Osteocyte (in vitro differentiated cells): Measurements from ENCODE around the gene DCHS1. TPM values are rescaled to one million over a fixed set of nuclear protein-coding genes. Genes with fewer than 3 reads are reported as not detected.

ENCODE experiments used
- DNase-seq: peaks from one replicate; pipeline ENCODE4 v3.0.0; 2021; ENCODE audit warnings: mixed read lengths; ENCODE audit not compliant: unreplicated experiment; ENCODE audit errors: extremely low spot score
- H3K27ac Mint-ChIP-seq: one replicate; pipeline ENCODE4 v1.8.0; 2021; ENCODE audit warnings: mild to moderate bottlenecking, mixed read lengths; ENCODE audit not compliant: unreplicated experiment
- H3K27me3 Mint-ChIP-seq: one replicate; pipeline ENCODE4 v1.8.0; 2021; ENCODE audit warnings: mixed read lengths; ENCODE audit not compliant: unreplicated experiment
- H3K36me3 Mint-ChIP-seq: one replicate; pipeline ENCODE4 v1.8.0; 2021; ENCODE audit warnings: mixed read lengths; ENCODE audit not compliant: unreplicated experiment
- H3K4me1 Mint-ChIP-seq: one replicate; pipeline ENCODE4 v1.8.0; 2021; ENCODE audit warnings: mixed read lengths; ENCODE audit not compliant: unreplicated experiment
- H3K4me3 Mint-ChIP-seq: one replicate; pipeline ENCODE4 v1.8.0; 2021; ENCODE audit warnings: mild to moderate bottlenecking, moderate library complexity, mixed read lengths; ENCODE audit not compliant: unreplicated experiment
- H3K9me3 Mint-ChIP-seq: one replicate; pipeline ENCODE4 v1.8.0; 2021; ENCODE audit warnings: mixed read lengths; ENCODE audit not compliant: unreplicated experiment
- total RNA-seq: library from RNA; stranded (reverse); gene quantifications from 2 replicates; pipeline ENCODE4 v1.2.1, GENCODE V29; 2021
- TF ChIP-seq, protein P1 (sequence below): fragments of 200-600 bp; sonication (generic); IDR thresholded peaks from 2 replicates; pipeline ENCODE4 v1.5.0; 2021; ENCODE audit warnings: antibody characterized with exemption, mild to moderate bottlenecking, moderate library complexity

Gene DCHS1
- total RNA-seq, 1 donor from 2014 or later: 63.0 TPM

DNA sequence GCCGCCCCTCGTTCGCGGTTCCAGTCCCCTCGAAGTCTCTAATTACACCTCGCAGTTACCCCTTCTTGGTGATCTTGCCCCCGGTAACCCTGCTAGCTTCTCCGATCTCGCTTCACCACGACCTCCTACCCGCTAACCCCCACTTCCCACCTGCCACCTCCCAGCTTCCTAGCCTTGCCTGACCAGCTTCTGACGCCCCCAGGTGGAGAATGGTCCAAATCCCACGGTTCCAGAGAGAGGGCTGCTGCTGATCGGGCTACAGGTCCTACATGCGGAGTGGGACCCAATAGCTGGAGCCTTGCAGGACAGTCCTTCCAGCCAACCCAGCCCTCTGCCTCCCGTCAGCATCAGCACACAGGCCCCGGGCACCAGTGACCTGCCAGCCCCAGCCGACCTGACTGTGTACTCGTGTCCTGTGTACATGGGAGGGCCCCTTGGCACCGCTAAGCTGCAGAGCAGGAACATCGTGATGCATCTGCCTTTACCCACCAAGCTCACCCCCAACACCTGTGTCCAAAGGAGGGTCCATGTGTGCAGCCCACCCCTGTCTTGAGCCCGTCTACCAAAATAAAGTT, 84.1 kb downstream of the DCHS1 start:
- no peak overlapping the region for H3K27ac Mint-ChIP-seq
- DNase-seq: no peak
- TF ChIP-seq, protein P1, sequence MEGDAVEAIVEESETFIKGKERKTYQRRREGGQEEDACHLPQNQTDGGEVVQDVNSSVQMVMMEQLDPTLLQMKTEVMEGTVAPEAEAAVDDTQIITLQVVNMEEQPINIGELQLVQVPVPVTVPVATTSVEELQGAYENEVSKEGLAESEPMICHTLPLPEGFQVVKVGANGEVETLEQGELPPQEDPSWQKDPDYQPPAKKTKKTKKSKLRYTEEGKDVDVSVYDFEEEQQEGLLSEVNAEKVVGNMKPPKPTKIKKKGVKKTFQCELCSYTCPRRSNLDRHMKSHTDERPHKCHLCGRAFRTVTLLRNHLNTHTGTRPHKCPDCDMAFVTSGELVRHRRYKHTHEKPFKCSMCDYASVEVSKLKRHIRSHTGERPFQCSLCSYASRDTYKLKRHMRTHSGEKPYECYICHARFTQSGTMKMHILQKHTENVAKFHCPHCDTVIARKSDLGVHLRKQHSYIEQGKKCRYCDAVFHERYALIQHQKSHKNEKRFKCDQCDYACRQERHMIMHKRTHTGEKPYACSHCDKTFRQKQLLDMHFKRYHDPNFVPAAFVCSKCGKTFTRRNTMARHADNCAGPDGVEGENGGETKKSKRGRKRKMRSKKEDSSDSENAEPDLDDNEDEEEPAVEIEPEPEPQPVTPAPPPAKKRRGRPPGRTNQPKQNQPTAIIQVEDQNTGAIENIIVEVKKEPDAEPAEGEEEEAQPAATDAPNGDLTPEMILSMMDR: no peak
- H3K27me3 Mint-ChIP-seq: no peaks in the 10 kb centered on the region
- H3K9me3 Mint-ChIP-seq: no peaks in the 10 kb centered on the region
- no peak overlapping the region for H3K4me3 Mint-ChIP-seq
- H3K36me3 Mint-ChIP-seq: peaks cover 2% of the 10 kb centered on the region
- peaks cover 15% of the 10 kb centered on the region for H3K4me1 Mint-ChIP-seq

Other genes with a start within 250 kb of the DCHS1 start
- 52.5 and 57.7 TPM in 2 replicates for gene APBB1, start 236.7 kb downstream of the DCHS1 start, total RNA-seq
- 1.4 and 1.9 TPM in 2 replicates for gene HPX, start 214.8 kb downstream of the DCHS1 start, total RNA-seq
- 30.7 and 32.5 TPM in 2 replicates for gene TRIM3, start 181.9 kb downstream of the DCHS1 start, total RNA-seq
- gene ARFIP2, start 174.5 kb downstream of the DCHS1 start, total RNA-seq: 58.0 and 64.6 TPM in 2 replicates
- gene TIMM10B, start 174.3 kb downstream of the DCHS1 start, total RNA-seq: 25.1 and 27.0 TPM in 2 replicates
- gene DNHD1, start 158.5 kb downstream of the DCHS1 start, total RNA-seq: 6.6 and 8.7 TPM in 2 replicates
- gene RRP8, start 52.2 kb downstream of the DCHS1 start, total RNA-seq: 15.3 and 17.8 TPM in 2 replicates
- 192 and 209 TPM in 2 replicates for gene ILK, start 52.0 kb downstream of the DCHS1 start, total RNA-seq
- 93.4 and 100 TPM in 2 replicates for gene TAF10, start 43.6 kb downstream of the DCHS1 start, total RNA-seq
- gene TPP1, start 36.4 kb downstream of the DCHS1 start, total RNA-seq: 157 and 171 TPM in 2 replicates
- 47.8 and 49.8 TPM in 2 replicates for gene MRPL17, start 27.5 kb upstream of the DCHS1 start, total RNA-seq
- gene OR2AG2, start 116.2 kb upstream of the DCHS1 start, total RNA-seq: 0.08 TPM in 1 of 2 replicates, not detected in the other
- gene OR2AG1, start 127.2 kb upstream of the DCHS1 start, total RNA-seq: not detected in 2 replicates
- 0.08 TPM in 1 of 2 replicates, not detected in the other for gene OR6A2, start 143.9 kb upstream of the DCHS1 start, total RNA-seq
- not detected in 2 replicates for gene OR10A5, start 189.9 kb upstream of the DCHS1 start, total RNA-seq
- gene OR10A2, start 207.2 kb upstream of the DCHS1 start, total RNA-seq: not detected in 2 replicates
- not detected in 2 replicates for gene OR10A4, start 220.8 kb upstream of the DCHS1 start, total RNA-seq
- gene OR2D2, start 236.7 kb upstream of the DCHS1 start, total RNA-seq: 0.34 TPM in 1 of 2 replicates, not detected in the other